NCI-H524 treated with DMSO at 0.1 percent for 48 hours (cell line): ENCODE data around the gene FTO.

Source experiments
- DNase-seq: peaks from one replicate; lab custom pipeline; 2025; lab: John Stamatoyannopoulos, UW

FTO gene

DNA sequence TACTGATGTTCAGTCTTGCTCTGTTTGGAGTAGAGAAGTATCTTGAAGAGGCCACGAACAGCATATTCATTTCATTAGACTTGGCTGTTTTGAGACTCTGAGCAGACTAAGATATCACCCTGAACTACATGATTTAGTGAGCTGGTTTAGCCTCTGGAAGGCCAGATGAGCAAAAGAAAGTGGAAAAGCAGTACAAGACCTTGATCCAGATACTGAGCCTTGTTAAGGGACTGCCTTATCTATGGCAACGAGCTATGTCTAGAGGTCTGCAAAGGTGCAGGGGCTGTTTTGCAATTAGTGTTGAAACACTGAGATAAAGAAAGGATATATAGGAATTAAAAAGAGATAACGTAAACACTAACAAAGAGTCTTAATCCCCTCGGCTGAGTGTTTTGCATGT is 351.2 kb downstream of the FTO start:
- no peak for DNase-seq

- DNase-seq = no peak
Observed at GRCh38 chr16:54055864-54056263, 351.9 kb downstream of the FTO start.

GRCh38 chr16:54056921-54057320 is 353.0 kb downstream of the FTO start:
- no peak for DNase-seq

DNA sequence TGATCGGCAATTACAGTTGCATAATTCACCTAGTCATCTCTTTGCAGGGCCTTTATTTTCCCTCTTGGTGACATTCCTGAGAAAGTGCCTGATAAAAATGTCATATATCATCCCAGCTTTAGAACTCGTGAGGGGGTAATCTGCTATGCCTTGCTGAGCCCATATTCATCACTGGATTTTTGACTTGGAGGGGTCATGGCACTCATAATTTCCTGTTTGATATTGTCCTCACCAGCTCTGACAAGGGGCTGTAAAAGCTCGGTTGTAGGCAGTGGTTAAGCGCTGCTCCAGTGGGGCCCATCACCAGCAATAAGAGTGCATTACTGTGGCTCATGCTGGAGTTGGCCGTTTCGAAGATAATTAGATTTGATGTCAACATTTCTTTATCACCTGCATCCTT is 355.4 kb downstream of the FTO start:
- no peak for DNase-seq

GRCh38 chr16:54060599-54061421 is 356.9 kb downstream of the FTO start:
- DNase-seq = no peak

GRCh38 chr16:54061454-54061853 is 357.5 kb downstream of the FTO start:
- no peak for DNase-seq

GRCh38 chr16:54062361-54063278 is 358.7 kb downstream of the FTO start:
- DNase-seq = no peak

DNA sequence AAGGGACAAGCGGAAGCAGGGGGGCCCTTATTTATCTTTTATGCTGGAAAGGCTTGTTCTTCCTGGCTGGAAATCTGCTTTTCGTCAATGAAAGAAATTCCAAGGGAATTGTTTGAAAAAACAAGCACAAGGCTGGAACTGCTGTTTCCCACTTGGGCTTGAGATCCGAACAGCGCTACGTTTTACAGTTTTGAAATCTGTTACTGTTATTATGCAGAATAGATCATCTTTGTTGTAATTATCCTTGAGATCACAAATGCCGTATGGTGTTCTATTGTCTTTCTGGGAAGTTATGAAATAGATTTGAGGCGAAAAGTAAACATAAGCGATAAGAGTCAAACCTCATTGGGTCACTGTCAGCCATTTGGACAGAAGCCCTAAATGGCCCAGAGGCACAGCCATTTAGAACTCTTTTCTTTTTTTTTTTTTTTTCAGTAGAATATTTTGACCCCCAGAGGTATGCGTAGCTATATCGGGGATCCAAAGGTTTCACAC is 359.4 kb downstream of the FTO start:
- no peak for DNase-seq

DNA sequence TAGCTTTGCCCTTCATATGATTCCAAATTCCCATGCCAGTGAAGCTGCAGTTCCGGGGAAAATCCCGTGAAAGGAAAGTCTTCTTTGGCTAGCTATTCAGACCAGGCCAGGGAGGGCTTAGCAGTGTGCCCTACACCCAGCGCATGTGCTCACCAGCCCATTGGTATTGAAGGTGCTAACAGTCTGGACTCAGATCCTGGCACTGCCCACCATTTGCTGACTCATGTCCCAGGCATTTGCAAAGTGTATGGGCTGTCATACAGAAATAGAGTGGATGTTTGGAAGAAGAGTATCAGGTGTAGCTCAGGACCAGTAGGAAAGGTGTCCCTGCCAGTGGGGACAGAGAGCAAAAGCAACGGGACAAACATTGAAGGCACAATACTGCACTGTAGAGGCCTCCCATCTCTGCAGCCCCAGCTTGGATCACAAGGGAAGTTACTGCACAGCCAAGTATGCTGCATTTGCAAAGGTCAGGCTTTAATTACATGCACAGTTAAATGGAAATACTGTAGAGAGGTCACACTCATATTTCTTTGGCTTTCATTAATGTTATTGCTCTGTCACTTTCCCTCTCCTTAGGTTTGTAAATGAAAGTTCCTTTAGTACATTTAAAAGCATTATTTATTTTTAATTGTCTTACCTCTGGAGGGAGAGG is 362.6 kb downstream of the FTO start:
- no peak for DNase-seq

DNA sequence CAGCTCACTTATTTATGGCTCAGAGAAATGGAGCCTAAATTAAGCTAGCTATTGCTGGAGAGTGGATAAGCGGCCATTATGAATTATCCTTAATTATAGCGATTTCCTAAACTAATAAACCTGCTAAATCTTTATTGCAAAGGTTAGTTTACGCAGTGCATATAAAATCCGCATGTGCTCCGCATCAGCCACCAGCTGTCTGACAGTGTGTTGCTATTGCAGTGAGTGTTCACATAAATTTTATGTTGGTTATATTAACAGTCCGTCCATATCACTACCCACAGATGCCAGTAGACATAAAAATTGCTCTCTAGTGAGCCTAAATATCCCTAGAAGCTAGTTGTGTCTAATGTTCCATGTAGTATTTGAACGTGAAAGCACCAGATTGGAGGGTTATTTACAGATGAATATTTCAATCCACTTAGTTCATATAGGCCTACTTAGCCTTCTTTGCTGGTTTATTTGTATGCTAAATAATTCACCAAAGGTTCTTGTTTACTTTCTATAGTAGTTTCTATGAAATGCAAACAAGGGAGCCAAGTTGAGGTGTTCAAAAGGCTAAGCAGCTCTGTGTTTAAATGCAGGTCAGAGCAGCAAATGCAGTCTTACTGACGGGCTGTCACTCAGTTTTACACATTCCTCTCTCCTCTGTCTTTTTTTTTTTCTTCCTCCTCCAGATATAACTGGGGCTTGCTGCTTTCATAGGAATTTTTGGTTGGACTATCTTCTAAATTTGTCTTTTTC is 363.5 kb downstream of the FTO start:
- DNase-seq = no peak

DNA sequence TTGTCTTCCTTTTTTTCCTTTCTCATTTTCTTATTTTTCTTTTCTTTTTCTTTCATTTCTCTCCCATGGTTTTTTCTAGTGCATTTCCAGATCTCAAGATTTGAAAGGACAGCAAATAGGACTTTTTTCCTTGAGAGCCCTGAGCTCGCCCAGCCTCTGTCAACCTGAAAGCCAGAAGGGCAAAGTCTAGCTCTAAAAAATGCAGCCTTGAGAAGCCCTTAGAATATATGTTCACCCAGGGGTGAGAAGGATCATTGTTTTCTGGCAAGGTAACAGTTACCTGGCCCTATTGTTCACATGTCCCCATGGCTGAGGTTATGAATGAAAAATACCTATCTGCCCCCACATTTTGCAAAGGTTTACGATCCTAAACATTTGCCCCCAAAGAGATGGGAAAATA is 364.3 kb downstream of the FTO start:
- no peak for DNase-seq

DNA sequence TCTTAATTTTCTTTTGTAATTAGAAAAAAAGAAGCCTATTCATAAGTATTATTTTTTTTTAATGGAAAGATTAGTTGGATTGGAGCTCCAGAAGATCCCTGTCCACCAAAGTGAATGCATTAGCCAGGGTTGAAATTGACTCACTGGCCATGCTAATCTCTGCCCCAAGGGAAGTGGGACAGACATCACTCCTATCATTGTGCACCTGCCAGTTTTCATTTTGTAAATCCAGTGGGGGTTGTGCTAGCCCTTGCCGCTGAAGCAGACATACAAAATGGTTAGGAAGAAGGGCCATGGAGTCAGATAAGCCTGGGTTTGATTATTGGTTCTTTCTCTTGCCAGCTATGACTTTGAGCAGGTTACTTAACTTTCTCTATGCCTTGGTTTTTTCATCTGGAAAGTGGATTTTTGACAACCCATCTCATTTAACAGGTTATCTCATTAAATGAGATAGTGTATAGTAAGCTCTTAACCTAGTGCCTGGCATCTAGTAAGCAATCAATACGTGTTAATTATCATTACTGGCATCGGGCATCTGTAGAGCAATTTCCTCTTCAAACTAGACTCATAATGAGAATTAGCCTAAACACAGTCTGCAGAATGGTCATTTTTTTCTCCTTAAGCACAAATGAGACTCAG is 365.8 kb downstream of the FTO start:
- DNase-seq = no peak

DNA sequence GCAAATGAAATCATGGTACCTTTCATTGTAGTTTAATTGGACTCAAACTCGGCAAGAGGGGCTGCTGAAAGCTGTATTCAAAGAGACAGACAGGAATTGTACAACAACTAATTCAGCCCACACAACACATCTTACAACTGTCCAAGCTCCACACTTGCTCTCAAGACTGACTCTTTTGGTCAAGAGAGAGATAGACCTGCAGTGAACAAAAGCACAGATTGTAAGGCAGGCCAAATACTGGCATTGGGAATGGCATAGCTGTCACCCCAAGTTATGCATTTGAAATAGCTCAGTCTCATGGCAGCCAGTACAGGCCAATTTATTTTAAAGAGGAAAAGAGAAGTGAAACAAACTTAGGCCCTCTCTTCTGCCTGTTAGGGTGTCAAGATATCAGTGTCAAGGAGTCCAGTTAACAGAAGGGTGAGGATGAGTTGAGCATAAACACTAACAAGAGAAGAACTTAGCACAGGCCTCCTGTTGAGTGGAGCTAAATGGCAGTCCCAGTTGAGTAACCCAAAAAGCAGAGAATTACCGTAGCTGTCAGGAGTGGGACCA is 366.9 kb downstream of the FTO start:
- DNase-seq = no peak

GRCh38 chr16:54071514-54071913 is 367.6 kb downstream of the FTO start:
- no peak for DNase-seq

GRCh38 chr16:54072237-54072636 is 368.3 kb downstream of the FTO start:
- no peak for DNase-seq

GRCh38 chr16:54073356-54073755 is 369.4 kb downstream of the FTO start:
- no peak for DNase-seq

DNA sequence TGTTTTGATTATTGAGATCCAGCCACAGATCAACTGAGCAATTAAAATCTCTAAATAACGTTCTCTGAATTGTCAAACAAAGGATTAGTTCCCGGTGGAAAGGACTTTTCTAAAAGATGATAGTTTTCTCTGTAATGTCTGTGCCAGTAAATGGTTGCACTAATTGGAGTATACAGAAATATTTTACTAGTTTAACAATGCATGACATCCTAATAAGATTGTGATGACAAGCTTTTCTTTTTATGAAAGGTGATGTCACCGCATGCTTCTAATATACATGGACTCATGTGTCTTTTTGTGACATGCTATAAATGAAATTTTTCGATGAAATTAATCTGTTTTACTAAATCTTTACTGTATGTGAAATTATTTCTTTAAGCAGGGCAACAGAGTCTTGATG is 371.5 kb downstream of the FTO start:
- DNase-seq = no peak

- DNase-seq = no peak
Observed at GRCh38 chr16:54076006-54076504, 372.1 kb downstream of the FTO start.

DNA sequence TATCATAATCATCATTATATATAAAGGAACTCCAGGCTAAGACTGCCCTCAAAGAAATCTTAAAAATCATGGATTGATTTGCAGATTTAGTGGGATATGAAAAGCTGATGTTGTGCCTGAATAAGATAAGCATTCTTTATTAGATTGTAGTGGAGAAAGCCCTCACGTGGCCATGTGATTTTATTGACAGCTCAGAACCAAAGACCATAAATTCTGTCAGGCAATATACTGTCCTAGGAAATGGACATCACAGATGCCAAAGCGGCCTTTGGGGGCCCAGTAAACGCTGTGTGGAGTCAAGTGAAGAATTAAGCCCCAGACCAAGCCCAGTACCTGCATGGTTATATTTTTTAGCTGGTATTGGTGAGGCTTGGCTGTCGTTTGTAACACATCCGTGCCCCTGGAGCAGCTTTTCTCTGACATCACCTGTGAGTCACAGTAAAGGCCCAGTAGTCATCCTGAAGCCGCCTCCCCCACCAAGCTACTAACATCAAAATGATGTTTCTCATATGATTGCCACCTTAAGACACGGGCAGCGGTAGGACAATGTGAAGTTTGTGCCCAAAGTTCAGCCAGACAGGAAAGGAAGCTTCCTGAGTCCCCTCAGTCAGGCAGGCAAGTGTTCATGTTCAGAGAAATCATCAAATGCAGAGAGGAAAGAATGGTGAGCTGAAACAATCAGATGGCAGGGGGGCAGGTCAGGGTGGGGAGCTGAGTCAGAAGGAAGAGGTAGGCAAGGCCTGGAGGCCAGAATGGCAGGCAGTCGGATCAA is 373.3 kb downstream of the FTO start:
- DNase-seq = no peak

DNA sequence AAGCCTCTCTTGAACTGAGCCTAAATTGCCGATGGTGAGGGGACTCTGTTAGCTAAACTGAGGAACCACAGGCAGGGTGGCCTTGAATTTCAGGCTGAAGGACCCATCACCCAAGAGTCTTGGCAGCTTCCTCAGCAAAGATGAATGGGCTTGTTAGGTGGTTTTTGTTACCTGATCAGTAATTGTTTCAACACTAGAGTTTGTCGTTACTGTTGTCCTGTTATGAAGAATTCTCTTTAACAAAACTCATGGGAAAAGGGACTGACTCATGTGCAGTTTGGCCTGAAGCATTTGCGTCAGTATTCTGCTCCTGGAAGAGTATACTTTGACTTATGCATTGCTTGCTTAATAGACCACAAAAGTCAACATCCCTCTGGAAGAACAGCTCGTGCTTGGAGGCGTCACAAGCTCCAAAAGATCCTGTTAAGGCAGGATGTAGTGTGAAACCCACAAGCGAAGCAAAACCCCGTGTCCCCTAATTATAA is 376.6 kb downstream of the FTO start:
- DNase-seq = no peak
